AG20443 (cell line): ENCODE measurements around the gene LRPAP1.
"Not testable (repeated sequence)": the region's sequence is repeated elsewhere in the genome, so short reads cannot be mapped to it uniquely, and the experiment has no call there.

Experiments used
- DNase-seq: peaks from one replicate; pipeline ENCODE4 v3.0.0; 2012; ENCODE audit warnings: low spot score, mixed read lengths

LRPAP1 gene

DNA sequence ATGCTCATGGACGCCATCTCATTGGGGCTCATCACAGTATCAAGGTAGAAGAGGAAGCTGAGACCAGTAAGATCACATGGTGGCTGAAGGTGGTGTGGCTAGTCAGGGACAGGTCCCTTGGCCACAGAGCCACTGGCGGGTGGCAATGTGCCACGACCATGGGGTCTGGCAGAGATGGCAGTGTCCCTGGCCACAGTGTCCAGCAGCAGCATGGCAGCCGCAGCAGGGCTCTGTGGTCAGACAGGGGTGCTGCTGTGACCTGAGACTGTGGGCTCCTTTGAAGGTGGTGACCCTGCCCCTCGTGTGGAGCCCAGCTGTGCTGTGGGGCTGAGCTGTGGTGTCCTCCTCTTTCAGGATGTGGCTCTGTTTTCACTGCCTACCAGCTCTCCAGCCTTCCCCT, 71.3 kb downstream of the LRPAP1 start:
- no peak for DNase-seq

DNA sequence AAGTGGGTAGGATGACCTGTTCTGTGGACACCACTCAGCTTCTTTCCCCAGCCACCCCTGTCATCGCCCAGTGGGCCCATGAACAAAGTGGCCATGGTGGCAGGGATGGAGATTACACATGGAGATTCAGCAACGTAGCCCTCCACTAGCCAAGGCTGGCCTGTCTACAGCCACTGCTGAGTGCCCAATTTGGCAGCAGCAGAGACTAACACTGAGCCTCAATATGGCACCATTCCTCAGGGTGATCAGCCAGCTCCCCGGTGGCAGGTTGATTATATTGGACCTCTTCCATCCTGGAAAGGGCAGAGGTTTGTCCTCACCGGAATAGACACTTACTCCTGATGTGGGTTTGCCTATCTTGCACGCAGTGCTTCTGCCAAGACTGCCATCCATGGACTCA, 73.1 kb downstream of the LRPAP1 start:
- not testable (repeated sequence) for DNase-seq

DNA sequence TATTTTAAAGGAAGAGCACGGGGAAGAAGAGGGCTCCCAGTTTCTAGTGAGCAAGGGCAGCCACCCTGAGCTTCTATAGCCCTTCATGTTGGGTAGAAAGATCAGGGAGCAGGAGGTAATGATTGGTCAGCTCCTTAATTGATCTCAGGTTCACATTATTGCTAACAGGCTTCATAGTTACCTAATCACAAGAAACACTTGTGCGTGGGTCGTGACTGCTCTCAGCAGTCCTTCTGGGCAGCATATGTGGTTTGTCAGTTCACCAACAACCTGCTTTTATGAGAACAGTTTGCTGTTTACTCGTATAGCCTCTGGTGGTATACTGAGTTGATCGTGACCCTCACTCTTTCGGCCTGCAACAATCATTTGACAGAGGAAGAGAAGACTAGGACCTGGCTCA, 73.9 kb downstream of the LRPAP1 start:
- DNase-seq: no peak

DNA sequence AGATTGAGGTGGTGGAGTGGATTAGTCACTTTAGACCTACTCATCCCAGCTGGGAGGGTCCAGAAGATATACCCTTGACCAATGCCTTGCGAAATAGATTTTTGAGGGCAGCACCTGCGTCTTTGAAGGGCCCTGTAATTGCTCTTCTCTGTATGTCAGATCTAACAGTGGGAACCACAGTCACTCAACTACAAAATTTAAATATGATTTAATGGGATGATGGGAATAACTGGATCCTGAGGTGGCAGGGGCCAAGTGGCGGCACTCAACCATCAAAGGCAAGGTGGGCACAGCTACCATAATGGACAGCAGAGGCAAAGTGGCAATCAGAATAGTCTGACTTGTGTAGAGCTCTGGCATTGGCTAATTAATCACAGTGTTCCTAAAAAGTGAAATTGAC, 76.6 kb downstream of the LRPAP1 start:
- DNase-seq: not testable (repeated sequence)
